ENCODE measurements around the gene PIK3C2A. TPM values are rescaled to one million over a fixed set of nuclear protein-coding genes. Genes with fewer than 3 reads are reported as not detected.
"Not testable (repeated sequence)": the region's sequence is repeated elsewhere in the genome, so short reads cannot be mapped to it uniquely, and the experiment has no call there.

PIK3C2A gene
- total RNA-seq, 1 donor from 2014 or later, result 56.6 TPM

DNA sequence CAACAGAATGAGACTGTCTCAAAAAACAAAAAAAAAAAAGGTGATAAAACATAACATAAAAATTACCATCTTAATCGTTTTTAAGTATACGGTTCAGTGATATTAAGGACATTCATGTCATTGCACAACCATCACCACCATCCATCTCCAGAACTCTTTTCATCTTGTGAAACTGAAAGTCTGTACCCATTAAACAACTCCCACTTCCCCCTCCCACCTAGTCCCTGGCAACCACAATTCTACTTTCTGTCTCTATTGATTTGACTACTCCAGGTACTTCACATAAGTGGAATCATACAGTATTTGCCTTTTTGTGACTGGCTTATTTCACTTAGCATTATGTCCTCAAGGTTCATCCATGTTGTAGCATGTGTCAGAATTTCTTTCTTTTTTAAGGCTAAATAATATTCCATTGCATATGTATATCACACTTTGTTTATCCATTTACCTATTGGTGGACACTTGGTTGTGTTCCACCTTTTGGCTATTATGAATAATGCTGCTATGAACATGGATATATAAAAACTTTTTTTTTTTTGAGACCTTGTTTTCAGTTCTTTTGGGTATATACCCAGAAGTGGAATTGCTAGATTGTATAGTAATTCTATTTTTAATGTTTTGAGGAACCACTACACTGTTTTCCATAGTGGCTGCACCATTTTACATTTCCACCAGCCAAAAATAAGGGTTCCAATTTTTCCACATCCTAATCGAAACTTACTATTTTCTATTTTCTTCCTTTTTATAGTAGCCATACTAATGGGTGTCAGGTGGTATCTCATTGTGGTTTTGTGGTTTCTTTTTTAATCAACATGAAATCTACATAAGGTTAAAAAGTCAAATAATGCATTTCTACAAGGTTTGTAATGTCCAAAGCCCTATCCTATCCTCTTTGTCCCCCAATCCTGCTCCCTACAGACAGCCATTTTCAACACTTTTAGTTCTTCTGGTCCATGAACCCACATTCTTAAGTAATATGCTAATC, 23.4 kb upstream of the PIK3C2A start:
- no peaks in the 10 kb centered on the region for H3K4me1 ChIP-seq
- H3K36me3 ChIP-seq, result no peaks in the 10 kb centered on the region
- intact Hi-C loops (cut with DNase I), result no loop called here
- TF ChIP-seq, protein P1, sequence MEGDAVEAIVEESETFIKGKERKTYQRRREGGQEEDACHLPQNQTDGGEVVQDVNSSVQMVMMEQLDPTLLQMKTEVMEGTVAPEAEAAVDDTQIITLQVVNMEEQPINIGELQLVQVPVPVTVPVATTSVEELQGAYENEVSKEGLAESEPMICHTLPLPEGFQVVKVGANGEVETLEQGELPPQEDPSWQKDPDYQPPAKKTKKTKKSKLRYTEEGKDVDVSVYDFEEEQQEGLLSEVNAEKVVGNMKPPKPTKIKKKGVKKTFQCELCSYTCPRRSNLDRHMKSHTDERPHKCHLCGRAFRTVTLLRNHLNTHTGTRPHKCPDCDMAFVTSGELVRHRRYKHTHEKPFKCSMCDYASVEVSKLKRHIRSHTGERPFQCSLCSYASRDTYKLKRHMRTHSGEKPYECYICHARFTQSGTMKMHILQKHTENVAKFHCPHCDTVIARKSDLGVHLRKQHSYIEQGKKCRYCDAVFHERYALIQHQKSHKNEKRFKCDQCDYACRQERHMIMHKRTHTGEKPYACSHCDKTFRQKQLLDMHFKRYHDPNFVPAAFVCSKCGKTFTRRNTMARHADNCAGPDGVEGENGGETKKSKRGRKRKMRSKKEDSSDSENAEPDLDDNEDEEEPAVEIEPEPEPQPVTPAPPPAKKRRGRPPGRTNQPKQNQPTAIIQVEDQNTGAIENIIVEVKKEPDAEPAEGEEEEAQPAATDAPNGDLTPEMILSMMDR (IDR thresholded peaks at IDR 0.05), result no peak
- DNase-seq (ENCODE audit: low spot score in 2 of 2), result no peak
- H3K27ac ChIP-seq, result no peak overlapping the region
- no peak overlapping the region for H3K4me3 ChIP-seq
- no peaks in the 10 kb centered on the region for H3K9me3 ChIP-seq
- no peaks in the 10 kb centered on the region for H3K27me3 ChIP-seq

DNA sequence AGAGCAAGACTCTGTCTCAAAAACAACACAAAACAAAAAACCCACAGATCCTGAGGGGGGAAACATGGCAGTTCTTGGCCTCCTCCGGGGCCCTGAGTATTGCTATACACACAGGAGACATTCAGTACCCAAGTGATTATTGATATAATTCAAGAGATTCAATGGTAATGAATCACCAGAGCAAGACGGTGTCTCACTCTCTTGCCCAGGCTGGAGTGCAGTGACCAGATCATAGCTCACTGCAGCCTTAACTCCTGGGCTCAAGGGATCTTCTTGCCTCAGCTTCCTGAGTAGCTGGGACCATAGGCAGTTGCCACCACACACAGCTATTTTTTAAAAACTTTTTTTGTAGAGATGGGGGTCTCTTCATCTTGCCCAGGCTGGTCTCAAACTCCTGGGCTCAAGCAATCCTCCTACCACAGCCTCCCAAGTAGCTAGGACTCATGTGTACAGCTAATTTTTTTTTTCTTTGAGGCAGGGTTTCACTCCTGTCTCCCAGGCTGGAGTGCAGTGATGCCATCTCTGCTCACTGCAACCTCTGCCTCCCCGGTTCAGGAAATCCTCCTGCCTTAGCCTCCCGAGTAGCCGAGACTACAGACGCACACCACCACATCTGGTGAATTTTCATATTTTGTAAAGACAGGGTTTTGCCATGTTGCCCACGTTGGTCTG, 21.8 kb upstream of the PIK3C2A start:
- no peaks in the 10 kb centered on the region for H3K4me1 ChIP-seq
- intact Hi-C loops (cut with DNase I), result no loop called here
- no peak overlapping the region for H3K4me3 ChIP-seq
- H3K9me3 ChIP-seq, result no peaks in the 10 kb centered on the region
- no peak for DNase-seq (ENCODE audit: low spot score in 2 of 2)
- TF ChIP-seq, protein P1 (IDR thresholded peaks at IDR 0.05), result no peak
- H3K27ac ChIP-seq, result no peak overlapping the region
- H3K27me3 ChIP-seq, result no peaks in the 10 kb centered on the region
- H3K36me3 ChIP-seq, result no peaks in the 10 kb centered on the region

DNA sequence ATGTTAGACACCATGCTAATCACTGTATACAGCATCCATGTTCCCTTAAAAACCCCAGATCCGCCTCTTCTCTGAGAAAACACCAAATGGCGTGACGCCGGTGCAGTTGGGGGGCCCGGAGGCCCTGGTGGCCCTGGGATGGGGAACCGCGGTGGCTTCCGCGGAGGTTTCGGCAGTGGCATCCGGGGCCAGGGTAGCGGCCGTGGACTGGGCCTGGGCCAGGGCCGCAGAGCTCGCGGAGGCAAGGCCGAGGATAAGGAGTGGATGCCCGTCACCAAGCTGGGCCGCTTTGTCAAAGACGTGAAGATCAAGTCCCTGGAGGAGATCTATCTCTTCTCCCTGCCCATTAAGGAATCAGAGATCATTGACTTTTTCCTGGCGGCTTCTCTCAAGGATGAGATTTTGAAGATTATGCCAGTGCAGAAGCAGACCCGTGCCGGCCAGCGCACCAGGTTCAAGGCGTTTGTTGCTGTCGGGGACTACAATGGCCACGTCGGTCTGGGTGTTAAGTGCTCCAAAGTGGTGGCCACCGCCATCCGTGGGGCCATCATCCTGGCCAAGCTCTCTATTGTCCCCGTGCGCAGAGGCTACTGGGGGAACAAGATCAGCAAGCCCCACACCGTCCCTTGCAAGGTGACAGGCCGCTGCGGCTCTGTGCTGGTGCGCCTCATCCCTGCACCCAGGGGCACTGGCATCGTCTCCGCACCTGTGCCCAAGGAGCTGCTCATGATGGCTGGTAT, 20.6 kb upstream of the PIK3C2A start:
- intact Hi-C loops (cut with DNase I); DNase-seq (ENCODE audit: low spot score in 2 of 2); H3K9me3 ChIP-seq: not testable (repeated sequence)

DNA sequence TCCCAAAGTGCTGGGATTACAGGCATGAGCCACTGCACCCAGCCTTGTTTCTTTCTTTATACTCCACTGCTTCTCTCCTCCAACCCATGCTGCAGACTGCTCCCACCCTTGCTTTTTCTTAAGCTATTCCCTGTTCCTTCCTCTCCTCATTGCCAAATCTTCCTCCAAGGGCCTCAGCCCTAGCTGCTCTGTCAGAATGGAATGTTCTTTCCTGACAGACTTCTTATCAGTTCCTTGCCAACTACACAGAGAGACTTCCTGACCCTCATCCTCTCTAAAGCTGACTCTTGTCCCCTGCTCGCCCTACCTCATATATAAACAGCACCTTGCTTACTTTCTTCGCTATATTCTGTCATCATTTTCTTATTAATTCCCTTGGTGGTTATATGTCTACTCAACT, 16.9 kb upstream of the PIK3C2A start:
- H3K4me1 ChIP-seq, result no peaks in the 10 kb centered on the region
- no peaks in the 10 kb centered on the region for H3K36me3 ChIP-seq
- no peaks in the 10 kb centered on the region for H3K27me3 ChIP-seq
- H3K4me3 ChIP-seq, result no peak overlapping the region
- no peaks in the 10 kb centered on the region for H3K9me3 ChIP-seq
- intact Hi-C loops (cut with DNase I), result no loop called here
- TF ChIP-seq, protein P1 (IDR thresholded peaks at IDR 0.05), result no peak
- H3K27ac ChIP-seq, result no peak overlapping the region
- DNase-seq (ENCODE audit: low spot score in 2 of 2), result no peak

More for the DNA sequence above, 20.6 kb upstream of the PIK3C2A start:
- not testable (repeated sequence) for H3K27me3 ChIP-seq, H3K36me3 ChIP-seq, H3K27ac ChIP-seq, H3K4me3 ChIP-seq, H3K4me1 ChIP-seq

GRCh38 chr11:17221968-17222367, 14.2 kb upstream of the PIK3C2A start:
- Histone ChIP-seq H3K9me3 (no peaks in the 10 kb centered on the region), H3K27ac (no peak overlapping the region), H3K36me3 (no peaks in the 10 kb centered on the region), H3K4me1 (no peaks in the 10 kb centered on the region), H3K27me3 (no peaks in the 10 kb centered on the region), H3K4me3 (no peak overlapping the region)
- intact Hi-C loops (cut with DNase I), result no loop called here
- TF ChIP-seq, protein P1 (IDR thresholded peaks at IDR 0.05), result no peak
- DNase-seq (ENCODE audit: low spot score in 2 of 2), result no peak
